GM20000 (cell line): ENCODE results near the gene KCNH5.

ENCODE experiments used
- DNase-seq: peaks from one replicate; pipeline ENCODE4 v3.0.0; 2012; ENCODE audit warnings: low spot score
- CTCF ChIP-seq: IDR thresholded peaks from 2 replicates; pipeline ENCODE4 v1.5.1; 2012; ENCODE audit warnings: mild to moderate bottlenecking, control low read depth; ENCODE audit errors: extremely low read depth, missing control alignments

The KCNH5 gene

GRCh38 chr14:63006531-63006930 is 38.7 kb downstream of the KCNH5 start:
- no peak for TF ChIP-seq CTCF
- no peak for DNase-seq

DNA sequence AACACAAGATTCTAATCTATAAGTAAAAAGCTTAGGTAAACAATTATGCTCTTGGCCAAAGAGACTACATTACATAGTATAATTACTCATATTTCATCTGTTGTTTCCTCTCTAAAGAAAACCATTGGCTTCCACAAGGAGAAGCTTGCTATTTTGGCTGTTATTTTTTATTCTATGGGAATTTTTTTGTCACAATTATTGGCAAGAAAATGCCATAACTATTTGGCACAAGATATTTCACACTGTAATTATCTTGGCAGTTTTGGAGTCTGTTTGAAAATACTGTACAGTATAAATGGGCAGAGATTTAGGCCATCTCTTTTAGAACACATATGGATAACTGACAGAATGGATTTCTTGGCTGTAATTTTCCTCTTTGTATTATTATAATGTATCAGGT is 51.2 kb downstream of the KCNH5 start:
- no peak for DNase-seq
- no peak for TF ChIP-seq CTCF

DNA sequence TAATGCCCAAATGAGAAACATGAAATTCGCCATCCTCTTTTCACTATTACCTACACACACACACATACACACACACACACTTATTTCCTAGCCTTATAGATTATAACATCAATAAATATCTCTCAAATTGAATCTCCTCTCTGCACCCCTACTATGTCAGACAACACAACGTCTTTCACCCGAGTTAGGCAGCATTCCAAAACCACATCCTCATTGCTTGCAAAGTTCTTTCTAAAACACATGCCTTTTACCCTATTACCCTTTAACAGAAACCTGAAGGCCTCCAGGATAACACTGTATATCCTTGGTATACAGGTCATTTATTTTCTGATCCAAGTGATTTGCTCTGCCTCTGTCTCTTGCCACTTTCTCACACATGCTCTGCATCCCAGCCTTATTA is 56.3 kb downstream of the KCNH5 start:
- TF ChIP-seq CTCF: no peak
- no peak for DNase-seq

DNA sequence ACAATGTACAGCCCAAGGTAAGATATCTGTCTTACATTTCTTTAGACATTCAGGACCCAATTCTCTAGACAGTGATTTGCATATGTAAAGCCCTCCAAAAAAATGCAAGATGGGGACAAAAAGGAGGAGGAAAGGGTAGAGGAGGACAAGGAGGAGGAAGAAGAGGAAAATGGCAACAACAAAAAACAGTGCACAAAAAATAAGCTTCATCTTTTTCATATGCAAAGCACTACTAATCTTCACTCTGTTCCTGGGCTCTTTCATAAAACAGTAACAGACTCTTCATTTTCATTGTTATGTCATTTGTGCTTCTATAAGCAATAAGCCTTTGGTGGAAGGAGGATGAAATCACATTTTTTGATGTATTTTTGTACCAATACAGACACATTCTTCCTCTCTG is 61.4 kb downstream of the KCNH5 start:
- TF ChIP-seq CTCF: no peak
- no peak for DNase-seq

DNA sequence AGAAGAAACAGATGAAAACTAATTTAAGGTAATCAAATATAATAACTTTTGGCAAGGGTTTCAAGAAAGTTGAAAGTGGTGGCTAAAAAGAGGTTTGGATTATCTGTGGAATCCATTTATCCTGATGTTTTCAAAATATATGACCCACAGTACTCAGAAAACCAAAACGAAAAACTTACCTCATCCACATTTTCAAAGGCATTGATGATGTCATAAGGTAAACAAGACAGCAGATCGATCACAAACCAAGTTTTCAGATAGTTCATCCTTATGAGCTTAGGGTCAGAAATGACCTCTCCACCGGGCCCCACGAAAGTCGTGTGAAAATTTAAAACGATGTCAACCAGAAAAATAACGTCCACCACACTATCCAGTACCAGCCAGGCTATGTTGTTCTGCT is 64.6 kb downstream of the KCNH5 start:
- DNase-seq: no peak
- no peak for TF ChIP-seq CTCF

- DNase-seq: no peak
- TF ChIP-seq CTCF: no peak
These were observed 87.7 kb downstream of the KCNH5 start for GRCh38 chr14:62957562-62957961.

DNA sequence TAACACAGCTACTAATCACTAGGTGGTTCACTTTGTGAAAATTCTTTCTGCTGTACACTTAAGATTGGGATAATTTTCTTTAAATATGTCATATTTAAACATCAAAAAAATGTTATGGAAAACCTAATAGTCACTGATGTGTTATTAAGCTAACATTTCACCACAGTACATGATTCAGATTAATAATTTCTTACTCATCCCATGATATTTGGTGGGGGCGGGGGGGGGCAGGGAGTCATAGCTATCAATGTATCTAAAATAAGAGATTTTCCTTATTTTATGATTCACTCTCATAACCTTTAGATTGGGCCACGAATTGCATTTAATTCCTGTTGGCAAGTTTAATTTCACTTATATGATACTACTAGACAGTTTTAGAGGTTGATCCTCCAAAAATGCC is 88.8 kb downstream of the KCNH5 start:
- no peak for DNase-seq
- no peak for TF ChIP-seq CTCF
